Nephron (organoid): Measurements from ENCODE around the gene RAB3GAP2.
"Not testable (repeated sequence)": the region's sequence is repeated elsewhere in the genome, so short reads cannot be mapped to it uniquely, and the experiment has no call there.

Experiments used
- H3K27ac Mint-ChIP-seq, 3 experiments: 2 replicates each; pipeline ENCODE4 v1.8.0; 2020; ENCODE audit warnings: mixed read lengths in 3 of 3, mild to moderate bottlenecking in 2 of 3, moderate library complexity in 1 of 3
- H3K27me3 Mint-ChIP-seq: 2 replicates; pipeline ENCODE4 v1.8.0; 2021; ENCODE audit warnings: low read depth, mild to moderate bottlenecking, moderate library complexity, mixed read lengths
- H3K36me3 Mint-ChIP-seq: 2 replicates; pipeline ENCODE4 v1.8.0; 2020; ENCODE audit warnings: low read depth, mixed read lengths
- H3K4me1 Mint-ChIP-seq: 2 replicates; pipeline ENCODE4 v1.8.0; 2020; ENCODE audit warnings: mixed read lengths
- H3K4me3 Mint-ChIP-seq, 3 experiments: 2 replicates each; pipeline ENCODE4 v1.8.0; 2020; ENCODE audit warnings: mild to moderate bottlenecking in 3 of 3, mixed read lengths in 3 of 3, moderate library complexity in 2 of 3
- H3K9me3 Mint-ChIP-seq: 2 replicates; pipeline ENCODE4 v1.8.0; 2020; ENCODE audit warnings: mixed read lengths
- TF ChIP-seq, protein P1 (sequence below), 3 experiments: fragments of 200-600 bp; sonication (generic); IDR thresholded peaks; one replicate each; pipeline ENCODE4 v1.5.0; 2021; ENCODE audit warnings: antibody characterized with exemption in 3 of 3; ENCODE audit not compliant: unreplicated experiment in 3 of 3

The RAB3GAP2 gene

DNA sequence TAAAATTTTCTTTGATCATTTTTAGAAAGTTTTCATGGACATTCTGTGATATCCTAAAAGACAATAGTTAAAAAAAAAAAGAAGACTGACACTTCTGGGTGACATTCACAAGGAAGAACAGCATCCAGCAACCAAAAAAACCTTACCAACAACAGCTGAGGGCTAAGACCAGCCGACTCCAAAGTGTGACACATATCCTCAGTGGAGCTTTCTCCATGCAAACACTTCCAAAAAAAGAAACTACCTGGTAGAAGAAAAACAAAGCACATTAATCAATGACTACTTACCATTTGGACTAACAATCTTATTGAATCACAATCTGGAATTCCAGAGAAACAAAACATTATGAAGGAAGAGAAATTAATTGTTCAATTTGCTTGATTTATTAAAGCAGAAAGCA lies 90.1 kb downstream of the RAB3GAP2 start:
- Mint-ChIP-seq H3K4me1 (peaks cover 9% of the 10 kb centered on the region), H3K27ac (peak overlapping the region in 1 of 3 experiments; percentile 62), H3K36me3 (peaks cover 55% of the 10 kb centered on the region), H3K9me3 (peaks cover 3% of the 10 kb centered on the region), H3K27me3 (no peaks in the 10 kb centered on the region), H3K4me3 (no peak overlapping the region)
- TF ChIP-seq, protein P1, sequence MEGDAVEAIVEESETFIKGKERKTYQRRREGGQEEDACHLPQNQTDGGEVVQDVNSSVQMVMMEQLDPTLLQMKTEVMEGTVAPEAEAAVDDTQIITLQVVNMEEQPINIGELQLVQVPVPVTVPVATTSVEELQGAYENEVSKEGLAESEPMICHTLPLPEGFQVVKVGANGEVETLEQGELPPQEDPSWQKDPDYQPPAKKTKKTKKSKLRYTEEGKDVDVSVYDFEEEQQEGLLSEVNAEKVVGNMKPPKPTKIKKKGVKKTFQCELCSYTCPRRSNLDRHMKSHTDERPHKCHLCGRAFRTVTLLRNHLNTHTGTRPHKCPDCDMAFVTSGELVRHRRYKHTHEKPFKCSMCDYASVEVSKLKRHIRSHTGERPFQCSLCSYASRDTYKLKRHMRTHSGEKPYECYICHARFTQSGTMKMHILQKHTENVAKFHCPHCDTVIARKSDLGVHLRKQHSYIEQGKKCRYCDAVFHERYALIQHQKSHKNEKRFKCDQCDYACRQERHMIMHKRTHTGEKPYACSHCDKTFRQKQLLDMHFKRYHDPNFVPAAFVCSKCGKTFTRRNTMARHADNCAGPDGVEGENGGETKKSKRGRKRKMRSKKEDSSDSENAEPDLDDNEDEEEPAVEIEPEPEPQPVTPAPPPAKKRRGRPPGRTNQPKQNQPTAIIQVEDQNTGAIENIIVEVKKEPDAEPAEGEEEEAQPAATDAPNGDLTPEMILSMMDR (IDR thresholded peaks at IDR 0.05; ENCODE audit: unreplicated experiment in 3 of 3): no peak

DNA sequence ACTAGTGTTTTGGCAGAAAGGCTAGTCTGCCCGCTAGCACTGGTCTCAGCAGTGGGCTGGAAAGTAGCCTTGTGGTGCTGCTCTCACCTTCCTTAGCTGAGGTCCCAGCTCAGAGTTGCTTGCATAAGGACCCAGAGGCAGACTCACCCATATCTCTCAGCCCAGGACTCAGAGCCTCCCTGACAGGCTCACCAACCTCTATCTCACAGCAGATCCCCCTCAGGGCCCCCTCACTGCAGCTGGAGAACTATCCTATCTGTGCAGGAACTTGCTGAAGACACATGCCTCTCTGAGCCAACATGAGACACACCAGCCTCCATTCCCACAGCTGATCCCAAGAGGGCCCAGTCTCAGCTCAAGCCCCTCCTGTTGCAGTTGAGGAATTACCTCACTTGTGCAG lies 95.7 kb downstream of the RAB3GAP2 start:
- Mint-ChIP-seq H3K36me3 (peaks cover 79% of the 10 kb centered on the region), H3K4me1 (no peaks in the 10 kb centered on the region), H3K4me3 (no peak overlapping the region), H3K27me3 (no peaks in the 10 kb centered on the region), H3K9me3 (peaks cover 3% of the 10 kb centered on the region), H3K27ac (no peak overlapping the region)
- TF ChIP-seq, protein P1 (IDR thresholded peaks at IDR 0.05; ENCODE audit: unreplicated experiment in 3 of 3): no peak

DNA sequence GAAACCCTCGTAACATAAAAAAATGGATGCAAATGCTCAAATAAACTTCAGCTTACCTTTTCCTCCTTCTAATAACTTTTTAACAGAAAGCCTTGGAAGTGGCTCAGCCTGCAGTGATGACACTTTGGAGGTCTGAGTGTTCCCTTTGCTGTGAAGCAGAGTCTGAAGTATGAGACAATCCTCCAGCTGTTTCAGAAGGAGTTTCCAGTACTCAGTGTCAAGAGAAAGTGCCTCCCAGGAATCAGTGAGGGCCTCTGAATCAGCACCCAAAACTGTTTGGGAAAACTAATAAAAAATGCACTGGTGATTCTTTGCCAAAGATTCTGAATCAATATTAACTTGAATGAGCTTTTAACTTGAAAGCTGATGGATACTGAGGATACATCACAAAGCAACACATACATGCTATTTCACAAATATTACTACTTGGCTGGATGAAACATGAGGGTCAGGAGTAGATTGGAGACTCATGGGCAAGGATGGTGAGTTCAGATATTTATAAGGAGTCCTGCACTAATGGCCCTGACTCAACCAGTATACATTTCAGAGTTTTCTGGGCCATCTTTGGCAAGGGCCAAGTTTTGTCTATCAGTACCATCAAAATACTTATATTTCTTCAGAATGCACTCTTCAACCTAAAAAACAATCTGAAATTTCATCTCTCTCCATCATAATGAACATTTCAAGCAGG lies 101.3 kb downstream of the RAB3GAP2 start:
- no peak overlapping the region for H3K27ac Mint-ChIP-seq
- H3K4me3 Mint-ChIP-seq: no peak overlapping the region
- no peaks in the 10 kb centered on the region for H3K4me1 Mint-ChIP-seq
- peaks cover 74% of the 10 kb centered on the region for H3K36me3 Mint-ChIP-seq
- TF ChIP-seq, protein P1 (IDR thresholded peaks at IDR 0.05; ENCODE audit: unreplicated experiment in 3 of 3): no peak
- H3K27me3 Mint-ChIP-seq: no peaks in the 10 kb centered on the region
- H3K9me3 Mint-ChIP-seq: no peaks in the 10 kb centered on the region

DNA sequence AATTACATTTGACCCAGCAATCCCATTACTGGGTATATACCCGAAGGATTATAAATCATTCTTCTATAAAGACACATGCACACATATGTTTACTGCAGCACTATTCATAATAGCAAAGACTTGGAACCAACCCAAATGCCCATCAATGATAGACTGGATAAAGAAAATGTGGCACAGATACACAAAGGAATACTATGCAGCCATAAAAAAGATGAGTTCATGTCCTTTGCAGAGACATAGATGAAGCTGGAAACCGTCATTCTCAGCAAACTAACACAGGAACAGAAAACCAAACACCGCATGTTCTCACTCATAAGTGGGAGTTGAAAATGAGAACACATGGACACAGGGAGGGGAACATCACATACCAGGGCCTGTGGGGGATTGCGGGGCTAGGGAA lies 102.4 kb downstream of the RAB3GAP2 start:
- not testable (repeated sequence) for H3K4me3 Mint-ChIP-seq, H3K27ac Mint-ChIP-seq, H3K4me1 Mint-ChIP-seq, H3K9me3 Mint-ChIP-seq, H3K27me3 Mint-ChIP-seq
- H3K36me3 Mint-ChIP-seq: peaks cover 72% of the 10 kb centered on the region

DNA sequence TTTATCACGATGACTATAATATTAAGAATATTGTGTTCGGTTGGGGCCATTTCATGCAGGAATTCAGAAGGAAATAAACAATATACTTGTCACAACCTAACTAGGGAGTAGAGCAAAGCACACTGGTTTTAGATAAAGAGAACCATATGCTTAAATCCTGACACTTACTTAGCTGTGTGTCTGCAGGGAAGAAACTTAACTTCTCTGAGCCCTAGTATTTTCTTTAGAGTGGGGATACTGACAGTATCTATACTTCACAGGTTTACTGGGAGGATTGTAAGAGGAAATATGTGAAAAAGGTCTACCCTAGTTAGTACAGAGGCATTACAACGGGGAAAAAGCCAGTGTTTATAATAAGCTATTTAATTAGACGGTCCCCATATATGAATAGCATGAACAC lies 105.4 kb downstream of the RAB3GAP2 start:
- Mint-ChIP-seq H3K27ac (no peak overlapping the region), H3K4me1 (peaks cover 6% of the 10 kb centered on the region), H3K36me3 (peaks cover 54% of the 10 kb centered on the region), H3K9me3 (no peaks in the 10 kb centered on the region), H3K4me3 (no peak overlapping the region), H3K27me3 (no peaks in the 10 kb centered on the region)
- TF ChIP-seq, protein P1 (IDR thresholded peaks at IDR 0.05; ENCODE audit: unreplicated experiment in 3 of 3): no peak

DNA sequence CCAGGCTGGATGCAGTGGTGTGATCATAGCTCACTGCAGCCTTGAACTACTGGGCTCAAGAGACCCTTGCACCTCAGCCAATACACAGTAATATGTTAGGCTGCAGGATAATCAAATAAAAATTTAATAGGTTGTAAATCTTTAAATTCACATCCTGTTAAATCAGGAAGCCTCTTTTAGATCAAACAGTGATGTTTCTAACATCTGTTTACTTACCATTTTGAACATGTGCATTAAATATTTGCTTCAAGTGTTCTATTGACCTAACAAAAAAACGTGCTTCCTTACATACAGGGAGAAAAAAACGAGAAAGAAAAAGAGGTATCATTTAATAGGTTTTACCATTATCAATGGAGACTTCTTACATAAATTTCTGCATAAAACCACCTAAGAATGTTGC lies 107.7 kb downstream of the RAB3GAP2 start:
- no peaks in the 10 kb centered on the region for H3K27me3 Mint-ChIP-seq
- TF ChIP-seq, protein P1 (IDR thresholded peaks at IDR 0.05; ENCODE audit: unreplicated experiment in 3 of 3): no peak
- no peaks in the 10 kb centered on the region for H3K9me3 Mint-ChIP-seq
- peak overlapping the region in 2 of 3 experiments; percentile 38 to 55 for H3K27ac Mint-ChIP-seq
- H3K4me3 Mint-ChIP-seq: no peak overlapping the region
- H3K4me1 Mint-ChIP-seq: peaks cover 6% of the 10 kb centered on the region
- peaks cover 51% of the 10 kb centered on the region for H3K36me3 Mint-ChIP-seq
